ENCODE data around the gene ADARB1.

- TF ChIP-seq POLR2A (IDR thresholded peaks at IDR 0.05; ENCODE audit: low read depth, low read length) (no peak), CTCF (conservative IDR thresholded peaks at IDR 0.05; ENCODE audit: low read depth, low read length) (no peak), MAZ (IDR thresholded peaks at IDR 0.05; ENCODE audit: borderline replicate concordance, low read depth, low read length) (no peak), SMC3 (IDR thresholded peaks at IDR 0.05; ENCODE audit: low read depth, low read length) (no peak), CEBPB (IDR thresholded peaks at IDR 0.05; ENCODE audit: low read depth, low read length) (no peak), CHD1 (IDR thresholded peaks at IDR 0.05; ENCODE audit: low read depth, low read length) (no peak), FOS (IDR thresholded peaks at IDR 0.05; ENCODE audit: low read depth, low read length) (no peak), MAFK (IDR thresholded peaks at IDR 0.05; ENCODE audit: low read depth, low read length) (no peak), RAD21 (IDR thresholded peaks at IDR 0.05; ENCODE audit: low read length) (no peak), RFX5 (IDR thresholded peaks at IDR 0.05; ENCODE audit: low read depth, low read length) (no peak), MXI1 (IDR thresholded peaks at IDR 0.05; ENCODE audit: borderline replicate concordance, low read depth, low read length) (no peak), USF2 (IDR thresholded peaks at IDR 0.05; ENCODE audit: low read depth, low read length) (no peak)
Observed at GRCh38 chr21:45131537-45131999, 57.2 kb downstream of the ADARB1 start.

All from IMR-90 (cell line).